ENCODE data around the gene NTNG1.
A peak's percentile ranks its signal among the peaks of the same experiment; 100 is the strongest.

NTNG1 gene

GRCh38 chr1:107459204-107459904 is 318.5 kb downstream of the NTNG1 start:
- TF ChIP-seq GATA2 (IDR thresholded peaks at IDR 0.05; ENCODE audit: low read depth, low read length), result no peak
- no peak for TF ChIP-seq GATA3 (IDR thresholded peaks at IDR 0.05; ENCODE audit: low read depth, low read length)

GRCh38 chr1:107460035-107460434 is 319.2 kb downstream of the NTNG1 start:
- no peak for TF ChIP-seq GATA2 (IDR thresholded peaks at IDR 0.05; ENCODE audit: low read depth, low read length)
- TF ChIP-seq GATA3 (IDR thresholded peaks at IDR 0.05; ENCODE audit: low read depth, low read length), result no peak

GRCh38 chr1:107464827-107465226 is 324.0 kb downstream of the NTNG1 start:
- TF ChIP-seq GATA3 (IDR thresholded peaks at IDR 0.05; ENCODE audit: low read depth, low read length), result no peak
- TF ChIP-seq GATA2 (IDR thresholded peaks at IDR 0.05; ENCODE audit: low read depth, low read length), result no peak

GRCh38 chr1:107467286-107467685 is 326.4 kb downstream of the NTNG1 start:
- TF ChIP-seq GATA3 (IDR thresholded peaks at IDR 0.05; ENCODE audit: low read depth, low read length), result no peak
- TF ChIP-seq GATA2 (IDR thresholded peaks at IDR 0.05; ENCODE audit: low read depth, low read length), result no peak

- TF ChIP-seq GATA3 (IDR thresholded peaks at IDR 0.05; ENCODE audit: low read depth, low read length) (no peak), GATA2 (IDR thresholded peaks at IDR 0.05; ENCODE audit: low read depth, low read length) (no peak)
Observed at GRCh38 chr1:107467811-107468210, 327.0 kb downstream of the NTNG1 start.

- TF ChIP-seq GATA2 (IDR thresholded peaks at IDR 0.05; ENCODE audit: low read depth, low read length) (no peak), GATA3 (IDR thresholded peaks at IDR 0.05; ENCODE audit: low read depth, low read length) (no peak)
Observed at GRCh38 chr1:107473065-107473464, 332.2 kb downstream of the NTNG1 start.

GRCh38 chr1:107474877-107475612 is 334.2 kb downstream of the NTNG1 start:
- TF ChIP-seq GATA3 (IDR thresholded peaks at IDR 0.05; ENCODE audit: low read depth, low read length) (no peak), GATA2 (IDR thresholded peaks at IDR 0.05; ENCODE audit: low read depth, low read length) (no peak; the same call in 1 of the 2 replicates)

- TF ChIP-seq GATA3 (IDR thresholded peaks at IDR 0.05; ENCODE audit: low read depth, low read length) (no peak), GATA2 (IDR thresholded peaks at IDR 0.05; ENCODE audit: low read depth, low read length) (no peak)
Observed at GRCh38 chr1:107477233-107477632, 336.4 kb downstream of the NTNG1 start.

- TF ChIP-seq GATA2 (IDR thresholded peaks at IDR 0.05; ENCODE audit: low read depth, low read length) (no peak), GATA3 (IDR thresholded peaks at IDR 0.05; ENCODE audit: low read depth, low read length) (no peak)
Observed at GRCh38 chr1:107479865-107480350, 339.1 kb downstream of the NTNG1 start.

- TF ChIP-seq GATA2 (IDR thresholded peaks at IDR 0.05; ENCODE audit: low read depth, low read length) (peak; percentile 46; the same call in 1 of the 2 replicates), GATA3 (IDR thresholded peaks at IDR 0.05; ENCODE audit: low read depth, low read length) (no peak)
Observed at GRCh38 chr1:107480548-107481415, 339.9 kb downstream of the NTNG1 start.

- TF ChIP-seq GATA2 (IDR thresholded peaks at IDR 0.05; ENCODE audit: low read depth, low read length) (no peak), GATA3 (IDR thresholded peaks at IDR 0.05; ENCODE audit: low read depth, low read length) (no peak)
Observed at GRCh38 chr1:107481756-107482384, 341.0 kb downstream of the NTNG1 start.

GRCh38 chr1:107483949-107484348 is 343.1 kb downstream of the NTNG1 start:
- TF ChIP-seq GATA2 (IDR thresholded peaks at IDR 0.05; ENCODE audit: low read depth, low read length), result no peak
- TF ChIP-seq GATA3 (IDR thresholded peaks at IDR 0.05; ENCODE audit: low read depth, low read length), result no peak

- no peak for TF ChIP-seq GATA3 (IDR thresholded peaks at IDR 0.05; ENCODE audit: low read depth, low read length)
- no peak for TF ChIP-seq GATA2 (IDR thresholded peaks at IDR 0.05; ENCODE audit: low read depth, low read length)
Observed at GRCh38 chr1:107486349-107486748, 345.5 kb downstream of the NTNG1 start.

Data from SH-SY5Y (cell line).